Gastroesophageal sphincter (tissue), 4 donors: ENCODE measurements around the gene REPS1. TPM values are rescaled to one million over a fixed set of nuclear protein-coding genes. Genes with fewer than 3 reads are reported as not detected.

Experiments
- ATAC-seq: fragments of 150-250 bp; one replicate; pipeline ENCODE4 v1.9.1; 2016; ENCODE audit warnings: mild to moderate bottlenecking, moderate library complexity
- H3K27ac ChIP-seq, 4 donors: fragments of 200-600 bp; sonication (generic) in 3 of 4; 1 replicate in 3 of 4; 2 replicates in 1 of 4; pipeline ENCODE4 v1.5.1; 2016 to 2019
- H3K27me3 ChIP-seq: fragments of 200-600 bp; sonication (generic); one replicate; pipeline ENCODE4 v1.5.1; 2019
- H3K36me3 ChIP-seq, 2 donors: fragments of 200-600 bp; sonication (generic); one replicate each; pipeline ENCODE4 v1.5.1; 2019; ENCODE audit warnings: control low read depth in 1 of 2
- H3K4me1 ChIP-seq, 3 donors: fragments of 200-600 bp; sonication (generic); 1 replicate in 2 of 3; 2 replicates in 1 of 3; pipeline ENCODE4 v1.5.1; 2016 to 2019; ENCODE audit warnings: control low read depth in 2 of 3
- H3K4me3 ChIP-seq, 2 donors: fragments of 200-600 bp; sonication (generic); one replicate each; pipeline ENCODE4 v1.5.1; 2019; ENCODE audit warnings: mild to moderate bottlenecking in 1 of 2, moderate library complexity in 1 of 2
- H3K9me3 ChIP-seq, 3 donors: fragments of 200-600 bp; sonication (generic); one replicate each; pipeline ENCODE4 v1.5.1; 2017 to 2019; ENCODE audit warnings: control low read depth in 2 of 3
- EP300 ChIP-seq: sonication (generic); formaldehyde crosslinking; IDR thresholded peaks from one replicate; pipeline ENCODE4 v1.6.1; 2017; ENCODE audit warnings: antibody characterized with exemption, mild to moderate bottlenecking
- POLR2A ChIP-seq, 2 donors: fragments of 450-650 bp; IDR thresholded peaks; one replicate each; pipeline ENCODE4 v1.6.1; 2017; ENCODE audit warnings: antibody characterized with exemption in 2 of 2, mild to moderate bottlenecking in 2 of 2, moderate library complexity in 1 of 2
- POLR2AphosphoS5 ChIP-seq: sonication (generic); formaldehyde crosslinking; IDR thresholded peaks from one replicate; pipeline ENCODE4 v1.6.1; 2017; ENCODE audit warnings: antibody characterized with exemption
- WGBS, 2 donors: methylation state at CpG; one replicate each; pipeline ENCODE4 v1.1.5; 2018; ENCODE audit warnings: low coverage in 1 of 2; 5-methylcytosine and 5-hydroxymethylcytosine counted together
- total RNA-seq, 4 donors: library from RNA; depleted of rRNA; stranded (reverse); fragments of >200 nt; gene quantifications; one replicate each; pipeline ENCODE4 v1.1.0, GENCODE V29; 2016
- TF ChIP-seq, protein P1 (sequence below), 4 experiments: fragments of 200-600 bp in 2 of 4; fragments of 450-650 bp in 2 of 4; sonication (generic) in 1 of 4; IDR thresholded peaks; one replicate each; pipeline ENCODE4 v1.5.1; 2017 to 2019; ENCODE audit warnings: antibody characterized with exemption in 4 of 4, mild to moderate bottlenecking in 2 of 4, moderate library complexity in 2 of 4

The REPS1 gene
- total RNA-seq, 4 donors from 2014 or later, result 26.7 to 42.6 (median 29.3) TPM

GRCh38 chr6:138981416-138981815 is 6.6 kb downstream of the REPS1 start:
- Histone ChIP-seq H3K4me1 (peaks cover 0 to 68% (median 7%) of the 10 kb centered on the region in 3 donors), H3K4me3 (no peak overlapping the region), H3K27ac (no peak overlapping the region), H3K9me3 (no peaks in the 10 kb centered on the region), H3K36me3 (no peaks in the 10 kb centered on the region), H3K27me3 (no peaks in the 10 kb centered on the region)
- ATAC-seq, result no peak
- TF ChIP-seq POLR2A (IDR thresholded peaks at IDR 0.05) (no peak), POLR2AphosphoS5 (no peak), EP300 (no peak)
- TF ChIP-seq, protein P1, sequence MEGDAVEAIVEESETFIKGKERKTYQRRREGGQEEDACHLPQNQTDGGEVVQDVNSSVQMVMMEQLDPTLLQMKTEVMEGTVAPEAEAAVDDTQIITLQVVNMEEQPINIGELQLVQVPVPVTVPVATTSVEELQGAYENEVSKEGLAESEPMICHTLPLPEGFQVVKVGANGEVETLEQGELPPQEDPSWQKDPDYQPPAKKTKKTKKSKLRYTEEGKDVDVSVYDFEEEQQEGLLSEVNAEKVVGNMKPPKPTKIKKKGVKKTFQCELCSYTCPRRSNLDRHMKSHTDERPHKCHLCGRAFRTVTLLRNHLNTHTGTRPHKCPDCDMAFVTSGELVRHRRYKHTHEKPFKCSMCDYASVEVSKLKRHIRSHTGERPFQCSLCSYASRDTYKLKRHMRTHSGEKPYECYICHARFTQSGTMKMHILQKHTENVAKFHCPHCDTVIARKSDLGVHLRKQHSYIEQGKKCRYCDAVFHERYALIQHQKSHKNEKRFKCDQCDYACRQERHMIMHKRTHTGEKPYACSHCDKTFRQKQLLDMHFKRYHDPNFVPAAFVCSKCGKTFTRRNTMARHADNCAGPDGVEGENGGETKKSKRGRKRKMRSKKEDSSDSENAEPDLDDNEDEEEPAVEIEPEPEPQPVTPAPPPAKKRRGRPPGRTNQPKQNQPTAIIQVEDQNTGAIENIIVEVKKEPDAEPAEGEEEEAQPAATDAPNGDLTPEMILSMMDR (IDR thresholded peaks at IDR 0.05), result no peak
- WGBS, 2 donors, result 73 to 83% methylated on average over 2 of the region's 2 CpGs

- Histone ChIP-seq H3K27ac (no peak overlapping the region), H3K27me3 (no peaks in the 10 kb centered on the region), H3K9me3 (no peaks in the 10 kb centered on the region), H3K4me1 (peaks cover 0 to 54% (median 3%) of the 10 kb centered on the region in 3 donors), H3K36me3 (no peaks in the 10 kb centered on the region), H3K4me3 (no peak overlapping the region)
- TF ChIP-seq EP300, result no peak
- no peak for TF ChIP-seq POLR2A (IDR thresholded peaks at IDR 0.05)
- TF ChIP-seq POLR2AphosphoS5, result no peak
- TF ChIP-seq, protein P1 (IDR thresholded peaks at IDR 0.05), result no peak
- WGBS, 2 donors, result 93 to 100% methylated on average over 4 to 5 of the region's 5 CpGs
- no peak for ATAC-seq
These were observed 8.0 kb downstream of the REPS1 start for GRCh38 chr6:138979813-138980668.

DNA sequence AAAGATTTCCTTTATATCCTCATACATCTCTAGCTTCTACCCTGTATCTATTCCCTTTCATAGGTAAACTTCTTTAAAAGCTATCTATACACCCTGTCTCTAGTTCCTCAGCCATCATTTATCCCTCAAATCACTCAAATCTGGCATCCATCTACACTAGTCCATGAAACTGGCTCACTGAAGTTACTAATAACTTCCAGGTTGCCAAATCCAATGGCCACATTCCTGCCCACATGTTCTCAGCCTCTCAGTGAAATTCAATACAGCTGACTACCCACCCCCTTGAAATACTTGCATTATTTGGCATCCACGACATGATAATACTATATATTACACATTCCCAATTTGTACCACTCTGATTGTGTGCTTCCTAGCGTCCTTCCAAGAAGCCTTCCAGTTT is 8.7 kb downstream of the REPS1 start:
- no peak for ATAC-seq
- no peak for TF ChIP-seq POLR2A (IDR thresholded peaks at IDR 0.05)
- TF ChIP-seq, protein P1 (IDR thresholded peaks at IDR 0.05), result no peak
- TF ChIP-seq EP300, result no peak
- TF ChIP-seq POLR2AphosphoS5, result no peak
- peaks cover 3 to 53% (median 3%) of the 10 kb centered on the region in 3 donors for H3K4me1 ChIP-seq

GRCh38 chr6:138978229-138978628 is 9.8 kb downstream of the REPS1 start:
- Histone ChIP-seq H3K4me3 (no peak overlapping the region), H3K9me3 (no peaks in the 10 kb centered on the region), H3K27me3 (no peaks in the 10 kb centered on the region), H3K27ac (no peak overlapping the region), H3K36me3 (no peaks in the 10 kb centered on the region), H3K4me1 (peaks cover 6 to 52% (median 10%) of the 10 kb centered on the region in 3 donors)
- TF ChIP-seq, protein P1 (IDR thresholded peaks at IDR 0.05), result no peak
- no peak for TF ChIP-seq EP300
- no peak for TF ChIP-seq POLR2A (IDR thresholded peaks at IDR 0.05)
- no peak for TF ChIP-seq POLR2AphosphoS5
- WGBS, 2 donors, result 90 to 96% methylated on average over 2 to 4 of the region's 4 CpGs
- no peak for ATAC-seq

More for the DNA sequence above, 8.7 kb downstream of the REPS1 start:
- Histone ChIP-seq H3K36me3 (no peaks in the 10 kb centered on the region), H3K9me3 (no peaks in the 10 kb centered on the region), H3K27me3 (no peaks in the 10 kb centered on the region), H3K4me3 (no peak overlapping the region), H3K27ac (no peak overlapping the region)
- WGBS, 2 donors, result 76 to 89% methylated on average over 2 of the region's 2 CpGs

DNA sequence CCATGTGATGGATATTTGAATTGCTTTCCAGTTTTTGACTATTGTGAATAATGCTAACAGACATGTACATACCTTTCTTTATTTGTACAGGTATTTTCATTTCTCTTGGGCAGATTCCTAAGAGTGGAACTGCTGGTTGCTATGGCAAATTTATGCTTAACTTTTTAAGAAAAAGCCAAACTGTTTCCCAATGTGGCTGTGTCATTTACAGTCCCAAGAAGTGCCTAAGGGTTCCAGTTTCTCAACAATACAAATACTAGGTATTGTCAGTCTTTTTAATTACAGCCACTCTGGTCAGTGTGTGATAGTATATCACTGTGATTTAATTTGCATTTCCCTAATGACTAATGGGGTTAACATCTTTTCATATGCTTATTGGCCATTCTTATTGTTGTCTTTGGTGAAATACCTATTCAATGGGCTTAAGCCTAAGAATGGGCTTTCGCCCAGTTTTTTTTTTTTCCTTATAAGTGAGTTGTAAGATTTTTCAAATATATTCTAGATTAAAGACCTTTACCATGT is 10.3 kb downstream of the REPS1 start:
- Histone ChIP-seq H3K27me3 (no peaks in the 10 kb centered on the region), H3K4me1 (peaks cover 6 to 52% (median 15%) of the 10 kb centered on the region in 3 donors), H3K9me3 (no peaks in the 10 kb centered on the region), H3K4me3 (no peak overlapping the region), H3K36me3 (no peaks in the 10 kb centered on the region), H3K27ac (no peak overlapping the region)
- no peak for ATAC-seq
- TF ChIP-seq POLR2AphosphoS5 (no peak), EP300 (no peak), POLR2A (IDR thresholded peaks at IDR 0.05) (no peak)
- TF ChIP-seq, protein P1 (IDR thresholded peaks at IDR 0.05), result no peak
- WGBS, 2 donors, result 100% methylated on average over 1 of the region's 1 CpG
